Natural killer cell treated with Interleukin-12 subunit alpha and Interleukin-12 subunit beta and Interleukin-15 and Interleukin-18, amount 100 ng/mL, for 72 hours (primary cell): Measurements from ENCODE around the gene ACTL6B. TPM values are rescaled to one million over a fixed set of nuclear protein-coding genes. Genes with fewer than 3 reads are reported as not detected.
"Not testable (repeated sequence)": the region's sequence is repeated elsewhere in the genome, so short reads cannot be mapped to it uniquely, and the experiment has no call there.

ENCODE experiments used
- ATAC-seq, 2 donors: fragments of 150-1000 bp; cut with Tn5 transposase in 1 of 2; sonication (Bioruptor Pico), chemical (Tn5 transposase) in 1 of 2; 2 replicates each; pipeline ENCODE4 v1.10.0; 2021
- DNase-seq: peaks from one replicate; pipeline ENCODE4 v3.0.0; 2022; ENCODE audit warnings: low spot score
- H3K27ac Mint-ChIP-seq, 2 donors: 1 replicate in 1 of 2; 2 replicates in 1 of 2; pipeline ENCODE4 v1.8.0; 2022; ENCODE audit warnings: mixed read lengths in 2 of 2, mild to moderate bottlenecking in 1 of 2, moderate library complexity in 1 of 2
- H3K27me3 Mint-ChIP-seq, 2 donors: 1 replicate in 1 of 2; 2 replicates in 1 of 2; pipeline ENCODE4 v1.8.0; 2022; ENCODE audit warnings: mixed read lengths in 2 of 2
- H3K36me3 Mint-ChIP-seq: one replicate; pipeline ENCODE4 v1.8.0; 2022; ENCODE audit warnings: mixed read lengths
- H3K4me1 Mint-ChIP-seq, 2 donors: 1 replicate in 1 of 2; 2 replicates in 1 of 2; pipeline ENCODE4 v1.8.0; 2022; ENCODE audit warnings: low read depth in 2 of 2, mixed read lengths in 2 of 2, mild to moderate bottlenecking in 1 of 2
- H3K4me3 Mint-ChIP-seq: one replicate; pipeline ENCODE4 v1.8.0; 2022; ENCODE audit warnings: mixed read lengths
- H3K9me3 Mint-ChIP-seq: 2 replicates; pipeline ENCODE4 v1.8.0; 2022; ENCODE audit warnings: mixed read lengths
- total RNA-seq, 2 donors: library from RNA; stranded (reverse); gene quantifications; one replicate each; pipeline ENCODE4 v1.2.3, GENCODE V29; 2022

ACTL6B gene
- not detected for total RNA-seq

DNA sequence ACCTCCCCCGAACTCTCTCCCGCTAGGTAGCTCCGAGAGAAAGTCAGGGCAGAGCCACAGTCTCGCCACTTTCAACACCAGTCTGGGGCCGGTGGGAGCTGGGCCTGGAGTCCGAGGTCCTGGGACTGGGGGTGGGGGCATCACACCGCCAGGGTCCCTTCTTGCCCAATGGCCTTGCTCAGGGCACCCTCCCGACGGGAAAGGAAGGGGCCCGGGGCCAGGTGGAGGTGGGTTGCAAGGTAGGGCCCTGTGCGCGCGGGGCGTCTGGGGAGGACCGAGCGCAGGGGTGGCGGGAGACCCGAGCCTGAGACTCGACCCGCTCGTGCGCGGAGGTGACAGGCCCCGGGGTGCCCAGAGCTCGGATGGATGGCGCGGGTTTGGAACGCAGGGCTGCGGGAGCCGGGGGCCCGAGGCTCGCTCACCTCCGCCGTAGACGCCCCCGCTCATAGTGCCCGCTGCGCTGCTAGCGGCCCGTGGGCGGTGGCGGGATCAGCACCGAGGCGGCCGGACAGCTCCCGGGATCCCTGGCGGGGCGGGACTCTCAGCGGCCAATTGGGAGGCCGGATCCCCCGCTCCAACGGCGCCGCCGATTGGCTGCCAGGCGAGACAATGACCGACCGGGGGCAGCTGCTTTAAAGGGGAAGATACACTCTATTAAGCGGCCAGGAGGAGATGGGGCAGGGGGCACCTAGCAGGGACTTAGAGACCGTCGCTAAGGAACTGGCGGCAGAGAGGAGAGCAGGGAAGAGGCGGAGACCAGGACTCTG lies at the start of gene ACTL6B:
ACTL6B (minus strand) TSS at position 541 of the 767 bp plus-strand sequence; CDS start at position 447, 94 bp downstream.
- Mint-ChIP-seq H3K4me3 (no peak within 1 kb of the TSS), H3K9me3 (no peaks in the 10 kb centered on the region)
- peak; percentile 60 to 86 for ATAC-seq

GRCh38 chr7:100705320-100705752 lies 49.1 kb upstream of the ACTL6B start:
- H3K36me3 Mint-ChIP-seq, result no peaks in the 10 kb centered on the region
- ATAC-seq (peak; percentile 77 to 78), DNase-seq (peak; percentile 81)
- peak overlapping the region; percentile 98 for H3K4me3 Mint-ChIP-seq
- H3K4me1 Mint-ChIP-seq, result peaks cover 12 to 14% of the 10 kb centered on the region in 2 donors
- H3K27ac Mint-ChIP-seq, result peak overlapping the region; percentile 91 to 96
- peaks cover 3 to 8% of the 10 kb centered on the region in 2 donors for H3K27me3 Mint-ChIP-seq
- H3K9me3 Mint-ChIP-seq, result no peaks in the 10 kb centered on the region

More for the DNA sequence above, at the start of gene ACTL6B:
- peaks cover 21 to 30% of the 10 kb centered on the region in 2 donors for H3K27me3 Mint-ChIP-seq
- peaks cover 5% of the 10 kb centered on the region for H3K36me3 Mint-ChIP-seq
- H3K27ac Mint-ChIP-seq, result peak within 1 kb of the TSS in 1 of 2 donors; percentile 28
- DNase-seq, result peak; percentile 74
- peaks cover 6 to 10% of the 10 kb centered on the region in 2 donors for H3K4me1 Mint-ChIP-seq

- not testable (repeated sequence) for H3K36me3 Mint-ChIP-seq, H3K27me3 Mint-ChIP-seq, DNase-seq, H3K9me3 Mint-ChIP-seq, H3K27ac Mint-ChIP-seq, H3K4me1 Mint-ChIP-seq, ATAC-seq, H3K4me3 Mint-ChIP-seq
Measured at GRCh38 chr7:100701089-100701488, 44.8 kb upstream of the ACTL6B start.

DNA sequence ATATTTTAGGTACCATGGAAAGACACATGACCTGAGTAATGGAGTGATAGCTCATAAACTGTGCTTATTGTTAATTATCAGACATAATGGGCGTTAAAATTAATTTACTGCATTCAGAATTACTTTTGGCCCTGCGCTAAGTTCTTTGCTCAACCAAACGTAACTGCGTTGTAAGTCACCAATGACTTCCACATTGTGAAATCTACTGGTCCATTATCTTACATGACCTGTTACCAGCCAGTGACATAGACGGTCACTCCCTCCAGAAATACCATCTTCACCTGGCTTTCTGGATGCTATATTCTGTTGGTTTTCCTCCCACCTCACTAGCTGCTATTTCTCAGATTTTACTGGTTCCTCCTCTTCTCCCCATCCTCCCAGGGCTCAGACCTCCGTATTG lies 42.8 kb upstream of the ACTL6B start:
- no peak for ATAC-seq
- Mint-ChIP-seq H3K27me3 (peaks cover 8% of the 10 kb centered on the region in 2 donors), H3K36me3 (no peaks in the 10 kb centered on the region), H3K27ac (no peak overlapping the region), H3K4me1 (peaks cover 0 to 7% of the 10 kb centered on the region in 2 donors), H3K4me3 (no peak overlapping the region), H3K9me3 (no peaks in the 10 kb centered on the region)
- no peak for DNase-seq

DNA sequence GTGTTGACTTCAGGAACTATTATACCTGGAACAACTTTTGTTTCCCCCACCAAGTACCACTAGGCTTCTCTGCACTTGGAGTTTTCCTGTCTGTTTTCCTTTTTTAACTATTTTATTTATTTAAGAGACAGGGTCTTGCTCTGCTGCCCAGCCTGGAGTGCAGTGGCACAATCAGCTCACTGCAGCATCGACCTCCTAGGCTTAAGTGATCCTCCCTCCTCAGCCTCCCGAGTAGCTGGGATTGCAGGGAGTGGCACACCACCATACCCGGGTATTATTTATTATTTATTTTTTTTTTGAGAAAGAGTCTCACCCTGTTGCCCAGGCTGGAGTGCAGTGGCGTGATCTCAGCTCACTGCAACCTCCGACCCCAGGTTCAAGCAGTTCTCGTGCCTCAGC lies 39.9 kb upstream of the ACTL6B start:
- Mint-ChIP-seq H3K27ac (peak overlapping the region; percentile 43 to 84), H3K9me3 (no peaks in the 10 kb centered on the region), H3K27me3 (peaks cover 3 to 7% of the 10 kb centered on the region in 2 donors), H3K4me3 (peak overlapping the region; percentile 63), H3K36me3 (peaks cover 6% of the 10 kb centered on the region), H3K4me1 (peaks cover 19 to 26% of the 10 kb centered on the region in 2 donors)
- ATAC-seq (no peak), DNase-seq (no peak)

GRCh38 chr7:100694098-100694745 lies 38.0 kb upstream of the ACTL6B start, which contains the start of gene GIGYF1:
Gene GIGYF1 (minus strand): TSS chr7:100694250. CDS start chr7:100688238, 6,012 bp downstream.
- Mint-ChIP-seq H3K4me1 (peaks cover 20 to 29% of the 10 kb centered on the region in 2 donors), H3K27me3 (peaks cover 0 to 1% of the 10 kb centered on the region in 2 donors), H3K4me3 (peak within 1 kb of the TSS; percentile 91), H3K27ac (peak within 1 kb of the TSS; percentile 83 to 93), H3K9me3 (no peaks in the 10 kb centered on the region), H3K36me3 (peaks cover 6% of the 10 kb centered on the region)
- ATAC-seq (peak; percentile 82 to 88), DNase-seq (peak; percentile 78)

DNA sequence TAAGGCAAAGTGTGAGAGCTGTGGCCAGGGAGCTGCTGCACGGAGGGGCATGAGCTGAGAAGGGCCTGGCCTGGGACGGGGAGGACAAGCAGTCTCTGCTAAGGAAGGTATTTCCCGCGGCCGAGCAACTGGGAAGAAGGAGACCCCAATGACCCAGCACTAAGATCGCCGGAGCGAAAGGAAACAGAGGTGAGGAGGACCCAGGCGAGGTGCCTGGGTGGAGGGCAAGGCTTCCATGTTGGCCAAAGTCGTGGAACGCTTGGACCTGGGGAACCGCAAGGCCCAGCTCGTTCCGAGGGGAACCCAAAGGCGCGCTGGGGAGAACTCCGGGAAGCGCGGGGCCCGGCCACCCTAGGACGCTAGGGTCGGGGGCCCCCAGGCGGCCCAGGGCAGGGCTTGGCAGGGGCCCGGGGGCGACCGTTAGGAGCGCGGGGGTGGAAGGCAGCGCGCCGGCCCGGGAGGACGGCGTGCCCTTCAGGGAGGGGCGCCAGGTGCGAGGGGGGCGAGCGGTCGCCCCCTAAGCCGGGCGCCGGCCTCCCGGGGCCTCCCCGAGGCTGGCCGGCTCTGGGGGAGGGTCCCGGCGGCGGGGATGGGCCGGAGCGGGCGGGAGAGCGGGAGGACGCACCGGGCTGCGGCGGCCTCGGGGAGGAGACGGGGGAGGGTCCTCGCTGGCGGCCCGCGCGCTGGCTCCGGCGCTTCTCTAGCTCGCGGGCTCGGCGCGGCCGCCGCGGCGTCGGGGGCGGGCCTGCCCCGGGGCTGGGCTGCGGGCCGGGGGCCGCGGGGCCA lies 37.3 kb upstream of the ACTL6B start:
- peak; percentile 74 to 78 for ATAC-seq

GRCh38 chr7:100692578-100692961 lies 36.3 kb upstream of the ACTL6B start:
- Mint-ChIP-seq H3K27ac (peak overlapping the region; percentile 83 to 93), H3K4me1 (peaks cover 27 to 35% of the 10 kb centered on the region in 2 donors), H3K36me3 (peaks cover 6% of the 10 kb centered on the region), H3K4me3 (peak overlapping the region; percentile 91), H3K9me3 (no peaks in the 10 kb centered on the region), H3K27me3 (no peaks in the 10 kb centered on the region)
- no peak for ATAC-seq
- no peak for DNase-seq

More for the DNA sequence above, 37.3 kb upstream of the ACTL6B start:
- Mint-ChIP-seq H3K9me3 (no peaks in the 10 kb centered on the region), H3K27me3 (no peaks in the 10 kb centered on the region), H3K27ac (peak overlapping the region; percentile 83 to 93), H3K4me1 (peaks cover 27 to 35% of the 10 kb centered on the region in 2 donors), H3K36me3 (peaks cover 6% of the 10 kb centered on the region), H3K4me3 (peak overlapping the region; percentile 91)
- DNase-seq, result no peak

- Mint-ChIP-seq H3K4me1 (peaks cover 27 to 35% of the 10 kb centered on the region in 2 donors), H3K27me3 (no peaks in the 10 kb centered on the region), H3K9me3 (no peaks in the 10 kb centered on the region), H3K27ac (peak overlapping the region; percentile 83 to 93), H3K36me3 (peaks cover 6% of the 10 kb centered on the region), H3K4me3 (peak overlapping the region; percentile 91)
- DNase-seq (peak; percentile 84), ATAC-seq (peak; percentile 68 to 74)
Measured at GRCh38 chr7:100691676-100692577, 35.7 kb upstream of the ACTL6B start.

GRCh38 chr7:100689230-100690135 lies 33.2 kb upstream of the ACTL6B start:
- Mint-ChIP-seq H3K36me3 (peaks cover 6% of the 10 kb centered on the region), H3K27ac (peak overlapping the region in 1 of 2 donors; percentile 57), H3K4me1 (peaks cover 27 to 28% of the 10 kb centered on the region in 2 donors), H3K9me3 (no peaks in the 10 kb centered on the region), H3K27me3 (no peaks in the 10 kb centered on the region), H3K4me3 (no peak overlapping the region)
- DNase-seq (no peak), ATAC-seq (no peak)

- Mint-ChIP-seq H3K27ac (peak overlapping the region in 1 of 2 donors; percentile 57), H3K4me1 (peaks cover 27 to 28% of the 10 kb centered on the region in 2 donors), H3K36me3 (peaks cover 6% of the 10 kb centered on the region), H3K4me3 (no peak overlapping the region), H3K9me3 (no peaks in the 10 kb centered on the region), H3K27me3 (no peaks in the 10 kb centered on the region)
- DNase-seq, result no peak
- ATAC-seq, result no peak
Measured at GRCh38 chr7:100688326-100688860, 32.1 kb upstream of the ACTL6B start.
